Measurements from ENCODE around the gene NEB. TPM values are rescaled to one million over a fixed set of nuclear protein-coding genes. Genes with fewer than 3 reads are reported as not detected.

NEB gene
- total and polyA plus RNA-seq, 2 of the 13 experiments (the other 11 are each of a cell fraction or from before 2014, with no cell fraction given) = 0.21 to 0.24 TPM

- no peak for TF ChIP-seq XBP1 (CRISPR knock-in tag; IDR thresholded peaks at IDR 0.05)
- no peak for TF ChIP-seq ZBTB7B (CRISPR knock-in tag; IDR thresholded peaks at IDR 0.05)
- TF ChIP-seq ZNF557 (CRISPR knock-in tag; IDR thresholded peaks at IDR 0.05) = no peak
- TF ChIP-seq ZNF792 (CRISPR knock-in tag; IDR thresholded peaks at IDR 0.05) = no peak
- TF ChIP-seq DZIP1 (CRISPR knock-in tag; IDR thresholded peaks at IDR 0.05) = no peak
- no peak for TF ChIP-seq SMARCC2 (IDR thresholded peaks at IDR 0.05)
- no peak for TF ChIP-seq CCAR2 (optimal IDR thresholded peaks at IDR 0.05; ENCODE audit: low read depth, low read length)
- no peak for TF ChIP-seq NFAT5 (CRISPR knock-in tag; IDR thresholded peaks at IDR 0.05)
- no peak for TF ChIP-seq EZH2 (conservative IDR thresholded peaks at IDR 0.05; ENCODE audit: low read depth, low read length)
- TF ChIP-seq KDM4B (CRISPR knock-in tag; IDR thresholded peaks at IDR 0.05) = no peak
- TF ChIP-seq PITX1 (CRISPR knock-in tag; IDR thresholded peaks at IDR 0.05) = no peak
- TF ChIP-seq ATF5 (CRISPR knock-in tag; IDR thresholded peaks at IDR 0.05; ENCODE audit: low read depth) = no peak
- TF ChIP-seq NR2C2 (CRISPR knock-in tag; IDR thresholded peaks at IDR 0.05; ENCODE audit: borderline replicate concordance) = no peak
- no peak for TF ChIP-seq EED (CRISPR knock-in tag; IDR thresholded peaks at IDR 0.05)
- no peak for TF ChIP-seq DMTF1 (CRISPR knock-in tag; IDR thresholded peaks at IDR 0.05)
- TF ChIP-seq SKI (IDR thresholded peaks at IDR 0.05; ENCODE audit: partially characterized antibody) = no peak
- no peak overlapping the region for H2AFZ ChIP-seq (ENCODE audit: low read length)
- no peak overlapping the region for H3K4me2 ChIP-seq (ENCODE audit: low read depth, low read length)
- 92% methylated on average over 3 of the region's 3 CpGs for WGBS (ENCODE audit: low lambda C conversion rate)
- DNase-seq (ENCODE audit: low spot score) (no peak), FAIRE-seq (no peak), ATAC-seq (no peak)
- no TSS peak for BruUV-seq (replicated peaks)
- in situ Hi-C loops (cut with HindIII; ENCODE audit: extremely low pct_ligation_motif_present, low pct_unique_long_range_greater_than_20kb) (no loop called here), intact Hi-C loops (cut with micrococcal nuclease; ENCODE audit: unreplicated experiment) (no loop called here)
- ChIA-PET POLR2A (no interaction called here), CTCF (ENCODE audit: low intra/inter-chr PET ratio, low total read pairs) (no interaction called here)
- H4K20me1 ChIP-seq (ENCODE audit: insufficient read depth, low read length) = no peaks in the 10 kb centered on the region
- H3K9ac ChIP-seq (ENCODE audit: insufficient read depth, low read depth, low read length) = no peak overlapping the region
- H3K4me3 ChIP-seq (replicated peaks in 1 of 3; ENCODE audit: insufficient read depth in 1 of 3, low read depth in 2 of 3, low read length in 3 of 3) = no peak overlapping the region
- H3K27ac ChIP-seq (ENCODE audit: extremely low read length, insufficient read depth, low read length) = no peak overlapping the region
- H3K36me3 ChIP-seq (replicated peaks in 1 of 2; ENCODE audit: control insufficient read depth in 1 of 2, insufficient read depth in 2 of 2, low read length in 2 of 2) = no peaks in the 10 kb centered on the region
- H3K4me1 ChIP-seq (ENCODE audit: insufficient read depth, low read length) = no peaks in the 10 kb centered on the region
- H3K79me2 ChIP-seq (ENCODE audit: insufficient read depth, low read length) = no peaks in the 10 kb centered on the region
- H3K27me3 ChIP-seq (ENCODE audit: control insufficient read depth in 1 of 2, insufficient read depth in 2 of 2, low read length in 2 of 2) = no peaks in the 10 kb centered on the region
- H3K9me3 ChIP-seq (ENCODE audit: low read length) = no peaks in the 10 kb centered on the region
Observed at GRCh38 chr2:151518802-151519201, 215.5 kb downstream of the NEB start.
